ENCODE measurements around the gene KLF16.

Gene KLF16

DNA sequence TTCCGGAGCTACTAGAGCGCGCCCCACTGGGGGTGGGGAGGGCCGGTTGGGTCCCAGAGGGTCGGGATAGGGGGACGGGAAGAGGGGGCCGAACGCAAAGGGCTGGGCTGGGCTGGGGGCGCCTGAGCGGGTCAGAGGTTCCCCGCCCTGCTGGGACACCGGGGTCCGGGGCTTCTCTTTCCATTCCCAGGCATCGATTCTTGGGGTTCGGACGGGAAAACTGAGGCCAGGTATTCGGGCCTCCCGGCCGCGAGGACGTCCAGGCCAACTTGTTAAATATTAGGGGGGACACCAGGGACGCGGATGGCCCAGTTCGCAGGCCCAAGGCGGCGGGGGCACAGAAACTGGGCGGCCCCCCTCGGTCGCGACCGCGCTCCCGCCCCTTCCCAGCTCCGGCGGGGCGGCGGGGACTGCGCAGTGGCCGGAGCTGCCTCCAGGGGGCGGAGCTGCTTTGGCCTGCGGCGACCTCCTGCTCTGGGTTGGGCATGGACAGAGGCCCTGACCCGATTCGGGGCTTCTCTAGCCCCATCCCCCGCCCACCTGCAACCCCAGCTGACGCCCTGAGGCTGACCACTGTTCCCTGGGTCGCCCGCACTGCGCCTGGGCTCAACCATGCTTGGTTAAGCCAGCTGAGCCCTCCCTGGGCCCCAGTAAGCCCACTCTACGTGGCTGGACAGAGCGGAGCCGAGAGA is 1.2 kb upstream of the KLF16 start:
- DNase-seq (ENCODE audit: low read depth) = no peak
- peak overlapping the region; percentile 68 for H3K4me3 ChIP-seq (ENCODE audit: low read length)
- TF ChIP-seq, protein P1, sequence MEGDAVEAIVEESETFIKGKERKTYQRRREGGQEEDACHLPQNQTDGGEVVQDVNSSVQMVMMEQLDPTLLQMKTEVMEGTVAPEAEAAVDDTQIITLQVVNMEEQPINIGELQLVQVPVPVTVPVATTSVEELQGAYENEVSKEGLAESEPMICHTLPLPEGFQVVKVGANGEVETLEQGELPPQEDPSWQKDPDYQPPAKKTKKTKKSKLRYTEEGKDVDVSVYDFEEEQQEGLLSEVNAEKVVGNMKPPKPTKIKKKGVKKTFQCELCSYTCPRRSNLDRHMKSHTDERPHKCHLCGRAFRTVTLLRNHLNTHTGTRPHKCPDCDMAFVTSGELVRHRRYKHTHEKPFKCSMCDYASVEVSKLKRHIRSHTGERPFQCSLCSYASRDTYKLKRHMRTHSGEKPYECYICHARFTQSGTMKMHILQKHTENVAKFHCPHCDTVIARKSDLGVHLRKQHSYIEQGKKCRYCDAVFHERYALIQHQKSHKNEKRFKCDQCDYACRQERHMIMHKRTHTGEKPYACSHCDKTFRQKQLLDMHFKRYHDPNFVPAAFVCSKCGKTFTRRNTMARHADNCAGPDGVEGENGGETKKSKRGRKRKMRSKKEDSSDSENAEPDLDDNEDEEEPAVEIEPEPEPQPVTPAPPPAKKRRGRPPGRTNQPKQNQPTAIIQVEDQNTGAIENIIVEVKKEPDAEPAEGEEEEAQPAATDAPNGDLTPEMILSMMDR (conservative IDR thresholded peaks at IDR 0.05; ENCODE audit: low read depth, low read length) = peak; percentile 67

DNA sequence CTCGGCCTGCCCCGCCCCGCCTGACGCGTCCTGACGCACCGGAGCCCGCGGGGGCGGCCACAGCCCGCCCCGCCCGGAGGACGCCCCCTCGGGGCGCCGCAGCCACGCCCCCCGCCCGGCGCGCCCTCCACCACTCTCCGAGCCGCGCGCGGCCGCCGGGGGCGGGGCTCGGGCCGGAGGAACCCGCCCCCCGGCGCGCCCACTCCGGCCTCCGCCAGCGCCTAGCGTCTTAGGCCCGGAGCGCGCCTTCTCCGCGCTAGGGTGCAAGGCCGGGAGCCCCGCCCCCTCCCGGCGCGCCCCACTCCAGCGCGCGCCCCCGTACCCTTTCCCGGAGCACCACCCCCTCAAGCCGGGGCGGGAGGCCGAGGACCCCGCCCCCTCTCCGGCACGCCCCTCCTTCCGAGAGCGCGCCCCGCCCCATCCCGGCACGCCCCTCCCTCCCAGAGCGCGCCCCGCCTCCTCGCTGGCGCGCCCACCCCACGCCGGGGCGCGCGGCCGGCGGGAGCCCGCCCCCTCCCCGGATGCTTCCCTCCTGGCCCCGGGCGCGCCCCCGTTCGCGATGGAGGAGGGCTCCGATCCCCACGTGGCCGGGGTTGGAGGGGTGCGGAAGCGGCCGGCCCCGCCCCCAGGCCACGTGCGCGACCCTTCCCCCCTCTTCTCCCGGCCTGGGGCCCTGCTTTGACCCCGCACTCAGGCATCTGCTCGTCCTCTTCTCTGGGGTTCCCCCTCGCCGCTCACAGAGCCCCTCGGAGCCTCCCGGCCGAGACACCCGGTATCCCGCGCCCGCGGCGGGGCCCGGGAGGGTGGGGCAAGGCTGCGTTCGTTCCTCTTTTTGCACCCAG is 480 bp upstream of the KLF16 start:
- DNase-seq (ENCODE audit: low read depth) = peak; percentile 58
- TF ChIP-seq, protein P1 (conservative IDR thresholded peaks at IDR 0.05; ENCODE audit: low read depth, low read length) = no peak
- peak overlapping the region; percentile 68 for H3K4me3 ChIP-seq (ENCODE audit: low read length)

DNA sequence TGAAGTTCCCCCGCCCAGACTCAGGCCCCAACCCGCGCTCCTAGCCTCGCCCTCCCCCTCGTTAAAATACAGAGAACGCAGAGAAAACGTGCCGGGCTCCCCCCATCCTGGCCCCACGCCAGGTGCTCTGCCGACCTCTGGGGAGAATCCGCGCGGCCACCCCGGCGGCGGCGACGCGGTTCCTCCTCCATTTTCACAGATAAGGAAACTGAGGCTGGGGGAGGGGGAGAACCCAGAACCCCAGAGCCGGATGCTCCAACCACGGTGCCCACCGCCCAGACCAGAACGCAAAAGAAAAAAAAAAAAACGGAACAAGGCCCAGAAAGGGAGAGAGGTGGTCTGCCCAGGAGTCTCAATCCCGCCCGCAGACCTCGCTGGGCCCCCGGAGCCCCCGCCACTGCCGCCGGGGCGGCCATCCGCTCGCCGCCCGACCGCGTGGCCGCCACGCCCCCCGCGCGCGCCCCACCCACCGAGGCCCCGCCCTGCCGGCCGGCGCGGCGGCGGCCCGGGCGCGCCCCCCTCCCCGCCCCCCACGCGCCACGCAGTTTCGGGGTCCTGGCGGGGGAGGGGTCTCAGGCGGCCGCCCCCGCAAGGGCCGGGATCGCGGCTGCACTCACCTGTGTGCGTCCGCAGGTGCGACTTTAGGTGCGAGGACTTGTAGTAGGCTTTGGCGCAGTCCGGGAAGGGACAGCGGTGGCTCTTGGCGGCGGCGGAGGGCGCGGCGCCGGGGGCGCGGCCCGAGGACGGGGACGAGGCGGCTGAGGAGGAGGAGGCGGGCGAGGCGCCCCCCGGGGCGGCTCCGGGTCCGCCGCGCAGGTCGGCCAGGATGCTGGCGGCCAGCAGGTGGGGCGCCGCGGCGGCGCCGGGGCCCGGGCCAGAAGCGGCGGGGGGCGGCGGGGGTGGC is 703 bp downstream of the KLF16 start:
- no peak for DNase-seq (ENCODE audit: low read depth)
- TF ChIP-seq, protein P1 (conservative IDR thresholded peaks at IDR 0.05; ENCODE audit: low read depth, low read length) = no peak
- H3K4me3 ChIP-seq (ENCODE audit: low read length) = peak overlapping the region; percentile 76

DNA sequence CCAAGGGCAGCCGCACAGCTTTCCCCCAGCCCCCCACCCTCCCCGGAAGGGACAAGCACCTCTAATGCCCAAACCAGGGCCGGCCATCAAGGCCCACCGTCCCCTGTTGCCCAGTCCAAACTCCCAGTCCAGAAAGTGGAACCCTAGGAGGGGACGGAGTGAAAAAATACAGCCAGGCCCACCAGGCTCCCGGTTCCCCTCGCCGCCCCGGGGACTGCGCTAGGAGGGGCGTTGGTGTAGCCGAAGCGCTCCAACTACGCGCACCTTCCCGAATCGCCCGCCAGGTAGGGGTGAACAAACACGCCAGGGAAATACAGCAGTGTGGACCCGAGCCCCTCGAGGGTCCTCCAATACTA is 1.3 kb downstream of the KLF16 start:
- no peak for DNase-seq (ENCODE audit: low read depth)
- TF ChIP-seq, protein P1 (conservative IDR thresholded peaks at IDR 0.05; ENCODE audit: low read depth, low read length) = no peak
- peak overlapping the region; percentile 76 for H3K4me3 ChIP-seq (ENCODE audit: low read length)

DNA sequence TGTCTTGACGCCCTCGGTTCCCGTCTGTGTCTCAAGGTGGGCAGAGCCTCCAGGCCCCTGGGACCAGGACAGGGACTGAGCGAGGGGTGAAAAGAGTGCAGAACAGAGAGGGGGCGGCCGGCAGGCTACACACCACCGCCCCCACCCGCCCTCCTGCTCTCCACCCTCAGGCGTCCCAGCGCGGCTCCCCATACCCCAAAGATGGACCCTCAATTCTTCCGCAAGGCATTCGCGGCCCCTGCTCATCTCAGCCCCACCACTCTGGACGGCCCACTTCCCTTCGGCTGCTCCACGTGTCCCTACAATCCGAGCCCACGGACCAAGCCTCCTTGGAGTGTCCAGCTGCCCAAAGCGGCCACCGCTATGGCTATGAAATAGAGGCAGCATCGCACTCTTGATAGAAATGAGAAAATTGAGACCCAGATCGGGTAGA is 1.8 kb downstream of the KLF16 start:
- peak overlapping the region; percentile 76 for H3K4me3 ChIP-seq (ENCODE audit: low read length)
- TF ChIP-seq, protein P1 (conservative IDR thresholded peaks at IDR 0.05; ENCODE audit: low read depth, low read length) = no peak
- DNase-seq (ENCODE audit: low read depth) = no peak

DNA sequence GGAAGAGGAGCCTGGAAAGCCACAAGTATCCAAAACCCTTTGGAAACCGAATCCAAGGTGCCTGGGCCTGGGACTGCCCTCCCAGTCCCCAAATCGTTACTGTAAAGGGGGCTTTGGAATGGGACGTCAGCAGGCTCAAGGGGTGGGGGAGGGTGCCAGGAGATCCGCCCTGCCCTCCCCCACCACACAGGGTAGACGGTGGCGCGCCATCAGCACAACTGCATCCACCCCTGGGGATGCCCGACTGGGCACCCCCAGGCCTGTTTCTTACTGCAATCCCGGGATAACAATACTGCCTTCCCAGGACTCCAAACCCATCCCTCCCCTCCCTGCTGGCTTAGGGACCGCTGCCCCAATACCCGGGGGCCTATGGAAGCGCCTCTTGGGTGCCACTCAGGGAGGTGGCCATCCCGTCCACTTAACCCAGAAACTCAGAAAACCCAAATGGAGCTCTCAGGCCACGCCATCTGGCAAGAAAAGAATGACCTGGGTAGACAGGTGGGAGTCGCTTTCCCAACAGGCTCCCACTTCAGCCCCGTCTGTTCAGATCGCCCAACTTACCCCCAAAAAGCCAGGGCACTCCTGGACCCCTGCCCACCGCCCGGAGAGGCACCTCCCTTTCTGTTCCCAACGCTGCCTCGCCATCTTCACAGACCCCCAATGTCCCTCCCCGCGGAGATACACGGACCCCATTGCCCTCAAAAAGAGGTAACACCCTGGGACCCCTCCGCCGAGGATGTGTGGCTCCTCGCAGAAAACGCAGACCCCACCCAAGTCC is 2.4 kb downstream of the KLF16 start:
- peak overlapping the region; percentile 76 for H3K4me3 ChIP-seq (ENCODE audit: low read length)
- TF ChIP-seq, protein P1 (conservative IDR thresholded peaks at IDR 0.05; ENCODE audit: low read depth, low read length) = no peak

More for the DNA sequence above, 2.4 kb downstream of the KLF16 start:
- DNase-seq (ENCODE audit: low read depth) = no peak

Data from retinal pigment epithelial cell (primary cell).